DMS53 treated with DMSO at 0.1 percent for 48 hours (cell line): ENCODE data around the gene CAMSAP3.

Experiments used
- DNase-seq: peaks from one replicate; lab custom pipeline; 2025; ENCODE audit not compliant: unreplicated experiment; lab: John Stamatoyannopoulos, UW

Gene CAMSAP3

GRCh38 chr19:7610491-7611240 is 15.0 kb downstream of the CAMSAP3 start:
- no peak for DNase-seq

- no peak for DNase-seq
These were observed 16.0 kb downstream of the CAMSAP3 start for GRCh38 chr19:7611541-7612279.

- DNase-seq: no peak
These were observed 16.9 kb downstream of the CAMSAP3 start for GRCh38 chr19:7612282-7613274.

GRCh38 chr19:7614859-7615741 is 19.4 kb downstream of the CAMSAP3 start:
- no peak for DNase-seq

- DNase-seq: no peak
These were observed 21.5 kb downstream of the CAMSAP3 start for GRCh38 chr19:7617172-7617571.

GRCh38 chr19:7617735-7618134 is 22.1 kb downstream of the CAMSAP3 start:
- no peak for DNase-seq

- DNase-seq: no peak
These were observed 22.7 kb downstream of the CAMSAP3 start for GRCh38 chr19:7618348-7618747.

GRCh38 chr19:7618771-7619510 is 23.3 kb downstream of the CAMSAP3 start:
- peak; percentile 30 for DNase-seq

- peak; percentile 39 for DNase-seq
These were observed 24.2 kb downstream of the CAMSAP3 start for GRCh38 chr19:7619671-7620441.

GRCh38 chr19:7620442-7621412 is 25.1 kb downstream of the CAMSAP3 start:
- no peak for DNase-seq

- no peak for DNase-seq
These were observed 27.4 kb downstream of the CAMSAP3 start for GRCh38 chr19:7622933-7623685.

GRCh38 chr19:7623725-7624603 is 28.3 kb downstream of the CAMSAP3 start:
- no peak for DNase-seq

- no peak for DNase-seq
These were observed 29.1 kb downstream of the CAMSAP3 start for GRCh38 chr19:7624810-7625209.

GRCh38 chr19:7625763-7626372 is 30.2 kb downstream of the CAMSAP3 start:
- DNase-seq: no peak

GRCh38 chr19:7627166-7627565 is 31.5 kb downstream of the CAMSAP3 start:
- DNase-seq: no peak
